ENCODE data around the gene KLC3. TPM values are rescaled to one million over a fixed set of nuclear protein-coding genes. Genes with fewer than 3 reads are reported as not detected.

KLC3 gene
- total and polyA plus RNA-seq, 5 donors from 2014 or later = 0.54 TPM; not detected in 4

GRCh38 chr19:45355910-45356309, 15.4 kb downstream of the KLC3 start:
- Mint-ChIP-seq H3K27me3 (no peaks in the 10 kb centered on the region), H3K4me3 (no peak overlapping the region), H3K9me3 (no peaks in the 10 kb centered on the region), H3K27ac (no peak overlapping the region), H3K4me1 (peaks cover 0 to 2% (median 0%) of the 10 kb centered on the region in 4 donors), H3K36me3 (peaks cover 22% of the 10 kb centered on the region)
- Histone ChIP-seq H3K27me3 (ENCODE audit: control insufficient read depth, insufficient read depth, low read length) (no peaks in the 10 kb centered on the region), H3K4me3 (ENCODE audit: low read depth, low read length) (no peak overlapping the region), H3K4me1 (ENCODE audit: control insufficient read depth, insufficient read depth, low read length, poor library complexity, severe bottlenecking) (no peaks in the 10 kb centered on the region), H3K36me3 (ENCODE audit: control insufficient read depth, insufficient read depth, low read length) (peaks cover 9% of the 10 kb centered on the region), H3K27ac (ENCODE audit: insufficient read depth, low read length, poor library complexity, severe bottlenecking) (no peak overlapping the region), H3K9me3 (ENCODE audit: control insufficient read depth in 2 of 2, low read length in 2 of 2) (no peaks in the 10 kb centered on the region)
- DNase-seq (no peak), ATAC-seq (ENCODE audit: low read depth in 2 of 2) (no peak)

- Histone ChIP-seq H3K27me3 (ENCODE audit: control insufficient read depth, insufficient read depth, low read length) (no peaks in the 10 kb centered on the region), H3K36me3 (ENCODE audit: control insufficient read depth, insufficient read depth, low read length) (peaks cover 14% of the 10 kb centered on the region), H3K27ac (ENCODE audit: insufficient read depth, low read length, poor library complexity, severe bottlenecking) (no peak overlapping the region), H3K4me3 (ENCODE audit: low read depth, low read length) (no peak overlapping the region), H3K9me3 (ENCODE audit: control insufficient read depth in 2 of 2, low read length in 2 of 2) (no peaks in the 10 kb centered on the region), H3K4me1 (ENCODE audit: control insufficient read depth, insufficient read depth, low read length, poor library complexity, severe bottlenecking) (no peaks in the 10 kb centered on the region)
- Mint-ChIP-seq H3K36me3 (peaks cover 23% of the 10 kb centered on the region), H3K4me3 (no peak overlapping the region), H3K9me3 (no peaks in the 10 kb centered on the region), H3K4me1 (peaks cover 0 to 5% (median 0%) of the 10 kb centered on the region in 4 donors), H3K27me3 (no peaks in the 10 kb centered on the region), H3K27ac (no peak overlapping the region)
- no peak for ATAC-seq (ENCODE audit: low read depth in 2 of 2)
- DNase-seq = no peak
Measured at GRCh38 chr19:45356760-45357444, 16.4 kb downstream of the KLC3 start.

- H3K4me1 Mint-ChIP-seq = peaks cover 0 to 5% (median 0%) of the 10 kb centered on the region in 4 donors
- peaks cover 14% of the 10 kb centered on the region for H3K36me3 ChIP-seq (ENCODE audit: control insufficient read depth, insufficient read depth, low read length)
Measured at GRCh38 chr19:45357445-45357783, 16.9 kb downstream of the KLC3 start.

GRCh38 chr19:45358213-45358792, 17.8 kb downstream of the KLC3 start:
- H3K4me1 ChIP-seq (ENCODE audit: control insufficient read depth, insufficient read depth, low read length, poor library complexity, severe bottlenecking) = no peaks in the 10 kb centered on the region
- no peaks in the 10 kb centered on the region for H3K9me3 Mint-ChIP-seq
- peaks cover 0 to 5% (median 0%) of the 10 kb centered on the region in 4 donors for H3K4me1 Mint-ChIP-seq
- H3K27ac ChIP-seq (ENCODE audit: insufficient read depth, low read length, poor library complexity, severe bottlenecking) = no peak overlapping the region
- no peak overlapping the region for H3K4me3 Mint-ChIP-seq
- H3K27ac Mint-ChIP-seq = peak overlapping the region in 1 of 3 donors; percentile 76
- no peak for DNase-seq
- peaks cover 9% of the 10 kb centered on the region for H3K36me3 ChIP-seq (ENCODE audit: control insufficient read depth, insufficient read depth, low read length)
- H3K36me3 Mint-ChIP-seq = peaks cover 19% of the 10 kb centered on the region
- H3K27me3 Mint-ChIP-seq = no peaks in the 10 kb centered on the region
- no peaks in the 10 kb centered on the region for H3K9me3 ChIP-seq (ENCODE audit: control insufficient read depth in 2 of 2, low read length in 2 of 2)
- H3K27me3 ChIP-seq (ENCODE audit: control insufficient read depth, insufficient read depth, low read length) = no peaks in the 10 kb centered on the region
- no peak overlapping the region for H3K4me3 ChIP-seq (ENCODE audit: low read depth, low read length)
- no peak for ATAC-seq (ENCODE audit: low read depth in 2 of 2)

More at GRCh38 chr19:45357445-45357783, 16.9 kb downstream of the KLC3 start:
- DNase-seq (no peak), ATAC-seq (ENCODE audit: low read depth in 2 of 2) (no peak)
- H3K27me3 Mint-ChIP-seq = no peaks in the 10 kb centered on the region
- no peak overlapping the region for H3K27ac ChIP-seq (ENCODE audit: insufficient read depth, low read length, poor library complexity, severe bottlenecking)
- no peaks in the 10 kb centered on the region for H3K9me3 ChIP-seq (ENCODE audit: control insufficient read depth in 2 of 2, low read length in 2 of 2)
- H3K4me1 ChIP-seq (ENCODE audit: control insufficient read depth, insufficient read depth, low read length, poor library complexity, severe bottlenecking) = no peaks in the 10 kb centered on the region
- H3K4me3 Mint-ChIP-seq = no peak overlapping the region
- H3K36me3 Mint-ChIP-seq = peaks cover 23% of the 10 kb centered on the region
- no peaks in the 10 kb centered on the region for H3K27me3 ChIP-seq (ENCODE audit: control insufficient read depth, insufficient read depth, low read length)
- H3K9me3 Mint-ChIP-seq = no peaks in the 10 kb centered on the region
- H3K4me3 ChIP-seq (ENCODE audit: low read depth, low read length) = no peak overlapping the region
- H3K27ac Mint-ChIP-seq = no peak overlapping the region

- Histone ChIP-seq H3K9me3 (ENCODE audit: control insufficient read depth in 2 of 2, low read length in 2 of 2) (no peaks in the 10 kb centered on the region), H3K36me3 (ENCODE audit: control insufficient read depth, insufficient read depth, low read length) (peaks cover 9% of the 10 kb centered on the region), H3K27ac (ENCODE audit: insufficient read depth, low read length, poor library complexity, severe bottlenecking) (no peak overlapping the region), H3K27me3 (ENCODE audit: control insufficient read depth, insufficient read depth, low read length) (no peaks in the 10 kb centered on the region), H3K4me1 (ENCODE audit: control insufficient read depth, insufficient read depth, low read length, poor library complexity, severe bottlenecking) (no peaks in the 10 kb centered on the region), H3K4me3 (ENCODE audit: low read depth, low read length) (no peak overlapping the region)
- DNase-seq (no peak), ATAC-seq (ENCODE audit: low read depth in 2 of 2) (no peak)
- Mint-ChIP-seq H3K4me3 (no peak overlapping the region), H3K36me3 (peaks cover 15% of the 10 kb centered on the region), H3K27ac (no peak overlapping the region), H3K4me1 (peaks cover 0 to 3% (median 0%) of the 10 kb centered on the region in 4 donors), H3K9me3 (no peaks in the 10 kb centered on the region), H3K27me3 (no peaks in the 10 kb centered on the region)
Measured at GRCh38 chr19:45361608-45362007, 21.1 kb downstream of the KLC3 start.

GRCh38 chr19:45362291-45362690, 21.7 kb downstream of the KLC3 start:
- Mint-ChIP-seq H3K4me3 (no peak overlapping the region), H3K36me3 (peaks cover 12% of the 10 kb centered on the region), H3K9me3 (no peaks in the 10 kb centered on the region), H3K27me3 (no peaks in the 10 kb centered on the region), H3K27ac (no peak overlapping the region), H3K4me1 (peaks cover 0 to 3% (median 0%) of the 10 kb centered on the region in 4 donors)
- Histone ChIP-seq H3K4me3 (ENCODE audit: low read depth, low read length) (no peak overlapping the region), H3K9me3 (ENCODE audit: control insufficient read depth in 2 of 2, low read length in 2 of 2) (no peaks in the 10 kb centered on the region), H3K36me3 (ENCODE audit: control insufficient read depth, insufficient read depth, low read length) (peaks cover 9% of the 10 kb centered on the region), H3K4me1 (ENCODE audit: control insufficient read depth, insufficient read depth, low read length, poor library complexity, severe bottlenecking) (no peaks in the 10 kb centered on the region), H3K27me3 (ENCODE audit: control insufficient read depth, insufficient read depth, low read length) (no peaks in the 10 kb centered on the region), H3K27ac (ENCODE audit: insufficient read depth, low read length, poor library complexity, severe bottlenecking) (no peak overlapping the region)
- no peak for ATAC-seq (ENCODE audit: low read depth in 2 of 2)
- no peak for DNase-seq

GRCh38 chr19:45363861-45364459, 23.4 kb downstream of the KLC3 start:
- Histone ChIP-seq H3K9me3 (ENCODE audit: control insufficient read depth in 2 of 2, low read length in 2 of 2) (no peaks in the 10 kb centered on the region), H3K4me3 (ENCODE audit: low read depth, low read length) (no peak overlapping the region), H3K36me3 (ENCODE audit: control insufficient read depth, insufficient read depth, low read length) (peaks cover 9% of the 10 kb centered on the region), H3K27ac (ENCODE audit: insufficient read depth, low read length, poor library complexity, severe bottlenecking) (no peak overlapping the region), H3K4me1 (ENCODE audit: control insufficient read depth, insufficient read depth, low read length, poor library complexity, severe bottlenecking) (no peaks in the 10 kb centered on the region), H3K27me3 (ENCODE audit: control insufficient read depth, insufficient read depth, low read length) (no peaks in the 10 kb centered on the region)
- Mint-ChIP-seq H3K9me3 (no peaks in the 10 kb centered on the region), H3K27ac (no peak overlapping the region), H3K4me1 (peaks cover 0 to 14% (median 5%) of the 10 kb centered on the region in 4 donors), H3K36me3 (peaks cover 5% of the 10 kb centered on the region), H3K27me3 (no peaks in the 10 kb centered on the region), H3K4me3 (no peak overlapping the region)
- DNase-seq (no peak), ATAC-seq (ENCODE audit: low read depth in 2 of 2) (no peak)

Data from CD4-positive, CD25-positive, alpha-beta regulatory T cell (primary cell).